NCI-H526 treated with DMSO at 0.1 percent for 48 hours (cell line): Measurements from ENCODE around the gene LARP1.
A peak's percentile ranks its signal among the peaks of the same experiment; 100 is the strongest.
"Not testable (repeated sequence)": the region's sequence is repeated elsewhere in the genome, so short reads cannot be mapped to it uniquely, and the experiment has no call there.

ENCODE experiments used
- DNase-seq: peaks from one replicate; lab custom pipeline; 2025; lab: John Stamatoyannopoulos, UW

The LARP1 gene

DNA sequence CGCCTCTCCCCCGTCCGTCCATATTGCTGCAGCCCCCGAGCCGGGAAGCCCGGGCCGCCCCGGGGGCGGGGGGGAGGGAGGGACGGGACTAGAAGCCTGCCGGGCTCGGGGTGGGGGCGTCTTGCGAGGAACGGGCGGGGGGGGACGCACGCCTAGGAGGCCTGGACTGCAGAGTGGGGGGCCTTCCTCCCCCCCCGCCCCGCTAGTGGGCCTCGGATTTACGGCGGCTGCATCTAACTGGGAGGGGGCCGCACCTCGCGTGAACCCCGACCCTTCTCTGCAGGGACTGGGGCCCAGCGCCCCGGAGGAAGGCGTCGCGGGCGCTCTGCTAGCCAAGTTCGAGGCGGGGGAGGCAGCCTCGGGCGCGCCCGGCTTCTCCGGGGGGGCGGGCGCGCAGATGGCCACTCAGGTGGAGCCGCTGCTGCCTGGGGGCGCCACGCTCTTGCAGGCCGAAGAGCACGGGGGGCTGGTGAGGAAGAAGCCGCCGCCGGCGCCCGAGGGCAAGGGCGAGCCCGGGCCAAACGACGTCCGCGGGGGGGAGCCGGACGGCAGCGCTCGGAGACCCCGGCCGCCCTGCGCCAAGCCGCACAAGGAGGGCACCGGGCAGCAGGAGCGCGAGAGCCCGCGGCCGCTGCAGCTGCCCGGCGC is at the start of gene LARP1:
LARP1 (plus strand) TSS at position 17 of the 648 bp plus-strand sequence; CDS start at position 398, 381 bp downstream.
- DNase-seq: no peak

GRCh38 chr5:154706416-154706815 is 48.8 kb upstream of the LARP1 start:
- DNase-seq: no peak

DNA sequence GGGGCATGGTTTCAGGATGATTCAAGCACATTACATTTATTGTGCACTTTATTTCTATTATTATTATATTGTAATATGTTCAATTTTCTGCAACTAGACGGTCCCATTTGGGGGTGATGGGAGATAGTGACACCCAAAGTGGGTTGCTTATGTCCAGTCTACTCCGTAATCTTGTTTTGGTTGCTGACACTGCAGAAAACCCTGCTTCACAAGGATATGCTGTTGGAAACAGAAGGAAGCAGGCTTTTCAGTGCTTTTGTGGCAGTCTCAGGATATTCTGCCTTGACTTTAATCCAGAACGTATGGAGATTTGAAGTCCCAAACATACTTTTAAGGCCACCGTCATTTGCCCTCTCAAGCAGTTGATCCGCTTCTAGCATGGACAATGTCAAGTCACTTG is 47.5 kb upstream of the LARP1 start:
- no peak for DNase-seq

GRCh38 chr5:154708207-154708606 is 47.0 kb upstream of the LARP1 start:
- DNase-seq: no peak

GRCh38 chr5:154708846-154709245 is 46.3 kb upstream of the LARP1 start:
- DNase-seq: no peak

- no peak for DNase-seq
These were observed 45.5 kb upstream of the LARP1 start for GRCh38 chr5:154709368-154710305.

GRCh38 chr5:154712518-154713437 is 42.4 kb upstream of the LARP1 start:
- peak; percentile 33 for DNase-seq

DNA sequence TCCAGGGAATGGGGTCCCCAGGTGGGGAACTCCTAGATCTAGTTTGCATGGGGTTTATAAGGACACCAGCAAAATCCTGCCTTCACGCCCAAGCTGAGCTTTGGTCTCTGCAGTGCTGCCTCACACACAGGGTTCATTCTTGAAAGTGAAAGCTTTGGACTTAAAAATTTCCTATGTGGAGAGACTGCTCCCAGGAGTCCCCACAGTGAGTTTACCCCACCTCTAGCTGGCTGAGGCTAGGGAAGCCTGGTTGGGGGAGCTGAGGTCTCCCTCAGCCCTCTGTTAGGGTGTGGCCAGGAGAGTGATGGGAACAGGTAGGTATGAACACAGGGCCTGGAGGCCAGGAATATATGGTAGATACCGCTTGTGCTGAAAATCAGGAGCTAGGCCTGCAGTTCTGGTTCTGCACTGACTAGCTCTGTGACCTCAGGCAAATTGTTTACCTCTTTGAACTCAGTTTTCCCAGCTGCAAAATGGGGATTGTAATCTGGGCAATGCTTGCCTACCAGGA is 41.5 kb upstream of the LARP1 start:
- no peak for DNase-seq

- DNase-seq: no peak
These were observed 40.8 kb upstream of the LARP1 start for GRCh38 chr5:154714266-154714986.

DNA sequence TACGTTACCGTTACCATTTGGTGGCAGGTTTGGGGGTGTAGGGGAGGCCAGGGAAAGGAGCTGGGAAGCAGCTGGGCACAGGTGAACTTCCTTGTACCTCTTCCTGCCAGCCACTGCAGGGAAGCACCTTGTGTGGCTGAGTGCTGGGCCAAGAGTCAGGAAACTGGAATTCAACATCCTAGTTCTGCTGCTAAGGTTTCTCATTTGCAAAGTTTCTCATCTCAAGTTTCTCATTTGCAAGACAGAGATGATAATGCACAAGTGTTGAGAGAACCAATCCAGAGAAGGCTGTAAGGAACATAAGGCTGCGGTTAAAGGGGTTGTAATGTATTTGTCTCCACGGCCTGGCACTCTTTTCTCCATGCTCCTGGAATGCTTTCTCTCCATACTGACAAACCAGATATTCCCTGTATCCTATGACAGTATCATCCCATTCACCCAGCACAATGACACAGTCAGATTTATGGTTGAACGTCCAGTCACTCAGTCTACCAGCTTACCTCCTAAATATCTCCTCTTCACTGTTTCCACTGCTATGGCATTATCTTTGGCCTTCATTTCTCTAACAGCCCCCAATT is 33.6 kb upstream of the LARP1 start:
- peak; percentile 24 for DNase-seq

DNA sequence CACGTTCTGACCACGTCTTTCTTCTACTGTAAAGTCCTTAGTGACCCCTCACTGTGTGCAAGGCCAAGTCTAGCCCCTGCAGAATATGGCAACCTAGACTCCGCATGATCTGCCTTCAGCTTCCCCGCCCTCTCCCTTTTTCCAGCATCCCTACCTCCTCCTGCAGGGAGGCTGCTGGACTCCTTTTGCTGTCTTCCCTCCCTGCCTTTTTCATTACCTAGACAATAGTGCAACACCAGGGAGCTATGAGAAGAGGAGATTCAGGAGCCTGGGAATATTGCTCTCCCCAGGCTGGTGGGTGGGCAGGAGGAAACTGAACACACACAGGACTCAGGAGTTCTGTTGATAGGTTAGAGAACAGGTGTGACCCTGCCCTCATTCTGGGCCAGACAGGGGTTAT is 33.1 kb upstream of the LARP1 start:
- DNase-seq: no peak

DNA sequence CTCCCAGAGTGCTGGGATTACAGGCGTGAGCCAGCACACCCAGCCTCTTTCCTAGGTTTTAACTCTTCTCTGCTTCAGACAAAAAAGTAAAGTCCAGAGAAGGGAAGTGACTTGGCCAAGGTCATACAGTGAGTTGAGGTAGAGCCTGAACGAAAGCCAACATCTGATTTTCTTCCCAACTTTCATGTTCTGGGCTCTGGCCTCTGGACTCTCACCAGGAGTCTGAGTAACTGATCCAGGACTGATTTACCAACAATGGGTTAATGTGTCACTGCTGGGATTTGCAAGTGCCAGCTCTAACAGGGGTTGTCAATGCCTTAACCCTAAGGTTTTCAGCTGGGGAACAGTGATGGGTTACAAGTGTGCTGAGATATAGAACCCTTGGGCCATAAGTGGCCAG is 32.2 kb upstream of the LARP1 start:
- DNase-seq: no peak

DNA sequence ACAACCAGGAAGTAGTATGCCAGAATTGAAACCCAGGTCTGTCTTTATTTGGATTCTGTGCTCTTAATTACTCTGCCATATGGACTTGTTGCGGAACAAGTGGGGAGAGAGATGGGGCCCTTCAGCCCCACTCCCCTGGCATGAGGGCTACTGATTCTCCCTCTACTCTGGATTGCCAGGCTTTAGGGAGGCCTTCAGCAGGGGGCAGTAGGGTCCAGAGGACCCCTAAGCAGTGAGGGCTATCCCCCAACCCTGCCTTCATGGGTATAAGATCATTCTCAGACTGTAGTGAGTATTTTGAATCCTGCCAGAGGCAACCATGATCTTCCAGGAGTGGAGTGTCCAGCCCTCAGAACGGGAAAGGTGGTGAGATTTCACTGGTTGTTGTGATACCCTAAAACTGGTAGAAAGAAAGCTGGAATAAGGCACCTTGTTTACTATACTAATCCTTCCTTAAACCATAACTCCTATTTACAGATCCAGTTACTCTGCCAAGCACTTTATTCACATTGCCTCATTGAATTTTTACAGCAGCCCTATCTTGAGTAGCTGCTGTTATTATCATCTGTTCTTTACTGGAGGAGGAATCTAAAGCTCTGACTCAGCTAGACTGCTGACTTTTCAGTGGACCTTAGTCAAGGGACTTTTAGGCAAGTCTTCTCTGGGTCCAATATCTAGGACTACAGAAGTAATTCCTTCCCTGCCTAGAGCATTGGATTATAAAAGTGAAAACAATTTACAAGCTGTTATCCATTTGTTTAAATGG is 31.3 kb upstream of the LARP1 start:
- no peak for DNase-seq

DNA sequence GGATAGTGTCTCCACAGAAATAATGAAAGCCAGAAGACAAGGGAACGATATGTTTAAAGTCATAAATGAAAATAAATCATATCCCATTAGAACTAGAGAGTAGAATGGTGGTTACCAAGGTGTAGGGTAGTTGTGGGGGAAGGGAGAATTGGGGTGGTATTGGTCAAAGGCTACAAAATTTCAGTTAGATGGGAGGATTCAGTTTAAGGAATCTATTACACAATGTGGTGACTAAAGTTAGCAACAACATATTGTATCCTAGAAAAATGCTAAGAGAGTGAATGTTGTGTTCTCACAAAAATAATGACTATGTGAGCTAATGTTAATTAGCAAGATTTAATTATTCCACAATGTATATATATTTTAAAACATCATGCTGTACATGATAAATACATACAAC is 27.8 kb upstream of the LARP1 start:
- no peak for DNase-seq

GRCh38 chr5:154728939-154729588 is 26.1 kb upstream of the LARP1 start:
- no peak for DNase-seq

DNA sequence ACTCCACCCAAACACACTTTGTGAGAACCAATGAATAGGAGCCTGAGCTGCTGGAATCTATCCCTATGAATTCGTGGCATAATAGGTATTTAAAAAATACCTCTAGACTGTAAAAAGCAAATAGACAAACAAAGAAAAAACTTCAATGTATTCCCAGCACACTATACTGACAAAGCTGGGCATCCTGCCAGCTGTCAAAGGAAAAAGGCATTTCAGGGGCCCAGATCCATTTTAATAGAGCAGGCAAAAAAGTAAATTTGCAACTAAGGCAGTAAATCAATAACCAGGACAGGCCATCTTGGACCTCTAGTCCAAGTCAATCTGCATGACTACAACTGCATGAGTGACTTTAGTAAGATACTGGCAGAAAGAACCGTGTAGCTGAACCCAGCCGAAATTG is 25.6 kb upstream of the LARP1 start:
- no peak for DNase-seq

DNA sequence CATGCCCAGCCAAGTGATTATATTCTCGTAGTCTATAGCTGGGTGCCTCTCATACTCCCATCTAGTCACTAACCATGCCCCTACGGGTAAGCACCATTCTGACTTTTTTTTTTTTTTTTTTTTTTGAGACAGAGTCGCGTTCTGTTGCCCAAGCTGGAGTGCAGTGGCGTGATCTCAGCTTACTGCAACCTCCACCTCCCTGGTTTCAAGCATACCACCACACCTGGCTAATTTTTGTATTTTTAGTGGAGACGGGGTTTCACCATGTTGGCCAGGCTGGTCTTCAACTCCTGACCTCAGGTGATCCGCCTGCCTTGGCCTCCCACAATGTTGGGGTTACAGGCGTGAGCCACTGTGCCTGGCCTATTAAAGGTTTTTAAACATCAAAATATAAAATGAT is 24.4 kb upstream of the LARP1 start:
- DNase-seq: not testable (repeated sequence)

DNA sequence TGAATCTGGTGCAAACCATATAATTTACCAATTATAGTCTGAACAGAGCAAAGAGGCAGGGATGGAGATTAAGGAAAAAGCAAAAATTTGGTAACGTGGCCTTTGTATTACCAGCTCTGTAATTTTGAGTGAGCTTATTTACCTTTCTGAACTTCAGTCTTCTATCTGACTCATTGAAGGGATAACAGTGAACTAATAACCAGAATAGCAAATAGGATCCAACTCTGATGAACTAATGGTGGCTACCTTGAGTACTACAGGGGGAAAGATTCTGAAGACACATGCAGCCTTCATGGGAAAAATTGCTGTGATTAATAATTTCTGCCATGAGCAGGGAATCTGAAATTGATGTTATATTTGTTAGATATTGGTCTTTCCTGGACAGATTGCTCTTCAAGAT is 23.0 kb upstream of the LARP1 start:
- no peak for DNase-seq

DNA sequence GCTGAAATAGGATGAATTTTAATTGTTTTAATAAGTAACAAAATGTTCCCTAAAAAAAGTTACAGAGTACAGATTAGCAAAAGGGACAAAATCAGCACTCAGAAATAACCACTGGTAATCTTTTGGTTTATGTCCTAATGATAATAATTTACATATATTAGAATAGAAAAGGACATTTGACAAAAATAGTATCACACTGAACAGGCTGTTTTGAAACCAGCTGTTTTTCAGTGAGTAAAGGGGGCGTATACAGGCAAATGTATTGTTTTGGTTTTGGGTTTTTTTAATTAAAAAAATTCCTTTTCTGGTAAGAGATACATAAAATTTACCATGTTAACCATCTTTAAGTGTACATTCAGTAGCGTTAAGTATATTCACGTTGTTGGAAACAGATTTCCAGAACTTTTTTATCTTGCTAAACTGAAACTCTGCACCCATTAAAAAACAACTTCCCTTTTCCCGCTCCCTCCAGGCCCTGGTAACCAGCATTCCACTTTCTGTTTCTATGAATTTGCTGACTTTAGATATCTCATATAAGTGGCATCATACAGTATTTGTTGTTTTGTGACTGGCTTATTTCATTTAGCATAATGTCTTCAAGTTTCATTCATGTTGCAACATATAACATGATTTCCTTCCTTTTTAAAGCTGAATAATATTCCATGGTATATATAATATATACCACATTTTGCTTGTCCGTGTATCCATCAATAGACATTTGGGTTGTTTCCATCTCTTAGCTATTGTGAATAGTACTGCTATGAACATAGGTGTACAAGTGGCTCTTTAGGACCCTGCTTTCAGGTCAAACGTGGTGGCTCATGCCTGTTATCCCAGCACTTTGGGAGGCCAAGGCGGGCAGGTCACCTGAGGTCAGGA is 20.6 kb upstream of the LARP1 start:
- DNase-seq: no peak
